Suprapubic skin (tissue), 4 donors: ENCODE data around the gene ERC2. TPM values are rescaled to one million over a fixed set of nuclear protein-coding genes. Genes with fewer than 3 reads are reported as not detected.

Source experiments
- DNase-seq, 2 donors: peaks; one replicate each; pipeline ENCODE4 v3.0.0-alpha.2; 2019; ENCODE audit warnings: low spot score in 2 of 2
- H3K27ac ChIP-seq: fragments of 200-600 bp; sonication (generic); one replicate; pipeline ENCODE4 v1.5.1; 2019
- H3K27me3 ChIP-seq: fragments of 200-600 bp; sonication (generic); one replicate; pipeline ENCODE4 v1.5.1; 2019
- H3K36me3 ChIP-seq: fragments of 200-600 bp; sonication (generic); one replicate; pipeline ENCODE4 v1.5.1; 2019
- H3K4me1 ChIP-seq: fragments of 200-600 bp; sonication (generic); one replicate; pipeline ENCODE4 v1.5.1; 2019
- H3K4me3 ChIP-seq: fragments of 200-600 bp; sonication (generic); one replicate; pipeline ENCODE4 v1.5.1; 2019; ENCODE audit warnings: mild to moderate bottlenecking
- H3K9me3 ChIP-seq: fragments of 200-600 bp; sonication (generic); one replicate; pipeline ENCODE4 v1.5.1; 2019
- CTCF ChIP-seq, 2 donors: fragments of 200-600 bp in 1 of 2; fragments of 450-650 bp in 1 of 2; sonication (generic) in 1 of 2; IDR thresholded peaks; one replicate each; pipeline ENCODE4 v1.5.1; 2016 to 2019; ENCODE audit warnings: antibody characterized with exemption in 2 of 2, mild to moderate bottlenecking in 1 of 2, moderate library complexity in 1 of 2
- EP300 ChIP-seq: sonication (generic); formaldehyde crosslinking; IDR thresholded peaks from one replicate; pipeline ENCODE4 v1.6.1; 2017; ENCODE audit warnings: antibody characterized with exemption
- POLR2A ChIP-seq, 2 donors: fragments of 450-650 bp; IDR thresholded peaks; one replicate each; pipeline ENCODE4 v1.6.1; 2017; ENCODE audit warnings: antibody characterized with exemption in 2 of 2, mild to moderate bottlenecking in 2 of 2, moderate library complexity in 2 of 2
- POLR2AphosphoS5 ChIP-seq, 3 donors: sonication (generic); formaldehyde crosslinking; IDR thresholded peaks; one replicate each; pipeline ENCODE4 v1.6.1; 2017; ENCODE audit warnings: antibody characterized with exemption in 3 of 3
- WGBS: methylation state at CpG from one replicate; pipeline ENCODE4 v1.1.5; 2018; 5-methylcytosine and 5-hydroxymethylcytosine counted together
- total RNA-seq, 4 donors: library from RNA; depleted of rRNA; stranded (reverse); fragments of >200 nt; gene quantifications; one replicate each; pipeline ENCODE4 v1.1.0, GENCODE V29; 2016

The ERC2 gene
- total RNA-seq, 4 donors from 2014 or later: 0.21 TPM; not detected in 3

GRCh38 chr3:56321892-56322291 is 146.4 kb downstream of the ERC2 start:
- Histone ChIP-seq H3K27me3 (no peaks in the 10 kb centered on the region), H3K4me1 (no peaks in the 10 kb centered on the region), H3K4me3 (no peak overlapping the region), H3K36me3 (no peaks in the 10 kb centered on the region), H3K27ac (no peak overlapping the region), H3K9me3 (no peaks in the 10 kb centered on the region)
- WGBS: 93% methylated on average over 2 of the region's 2 CpGs
- no peak for DNase-seq
- TF ChIP-seq POLR2AphosphoS5 (IDR thresholded peaks at IDR 0.05) (no peak), CTCF (IDR thresholded peaks at IDR 0.05) (no peak), EP300 (no peak), POLR2A (IDR thresholded peaks at IDR 0.05) (no peak)

GRCh38 chr3:56321383-56321782 is 146.9 kb downstream of the ERC2 start:
- TF ChIP-seq EP300: no peak
- TF ChIP-seq POLR2AphosphoS5 (IDR thresholded peaks at IDR 0.05): no peak
- TF ChIP-seq CTCF (IDR thresholded peaks at IDR 0.05): no peak
- TF ChIP-seq POLR2A (IDR thresholded peaks at IDR 0.05): no peak
- H3K4me3 ChIP-seq: no peak overlapping the region
- no peak for DNase-seq
- no peaks in the 10 kb centered on the region for H3K36me3 ChIP-seq
- H3K4me1 ChIP-seq: no peaks in the 10 kb centered on the region
- no peaks in the 10 kb centered on the region for H3K27me3 ChIP-seq
- 51% methylated on average over 1 of the region's 1 CpG for WGBS
- H3K27ac ChIP-seq: no peak overlapping the region
- no peaks in the 10 kb centered on the region for H3K9me3 ChIP-seq

- H3K9me3 ChIP-seq: no peaks in the 10 kb centered on the region
- 85% methylated on average over 5 of the region's 5 CpGs for WGBS
- H3K4me3 ChIP-seq: no peak overlapping the region
- DNase-seq: no peak
- no peak for TF ChIP-seq EP300
- no peak for TF ChIP-seq POLR2A (IDR thresholded peaks at IDR 0.05)
- TF ChIP-seq CTCF (IDR thresholded peaks at IDR 0.05): no peak
- no peak for TF ChIP-seq POLR2AphosphoS5 (IDR thresholded peaks at IDR 0.05)
- no peaks in the 10 kb centered on the region for H3K27me3 ChIP-seq
- no peak overlapping the region for H3K27ac ChIP-seq
- no peaks in the 10 kb centered on the region for H3K4me1 ChIP-seq
- H3K36me3 ChIP-seq: no peaks in the 10 kb centered on the region
These were observed 147.4 kb downstream of the ERC2 start for GRCh38 chr3:56320883-56321282.

GRCh38 chr3:56318891-56319290 is 149.4 kb downstream of the ERC2 start:
- Histone ChIP-seq H3K4me1 (no peaks in the 10 kb centered on the region), H3K36me3 (no peaks in the 10 kb centered on the region), H3K9me3 (no peaks in the 10 kb centered on the region), H3K27ac (no peak overlapping the region), H3K4me3 (no peak overlapping the region), H3K27me3 (no peaks in the 10 kb centered on the region)
- no peak for TF ChIP-seq EP300
- no peak for TF ChIP-seq POLR2AphosphoS5 (IDR thresholded peaks at IDR 0.05)
- no peak for TF ChIP-seq CTCF (IDR thresholded peaks at IDR 0.05)
- TF ChIP-seq POLR2A (IDR thresholded peaks at IDR 0.05): no peak
- no peak for DNase-seq
- WGBS: 88% methylated on average over 3 of the region's 3 CpGs

GRCh38 chr3:56316944-56317343 is 151.3 kb downstream of the ERC2 start:
- no peak for DNase-seq
- no peak for TF ChIP-seq CTCF (IDR thresholded peaks at IDR 0.05)
- Histone ChIP-seq H3K27me3 (no peaks in the 10 kb centered on the region), H3K9me3 (no peaks in the 10 kb centered on the region), H3K27ac (no peak overlapping the region), H3K4me1 (no peaks in the 10 kb centered on the region), H3K36me3 (no peaks in the 10 kb centered on the region), H3K4me3 (no peak overlapping the region)
- WGBS: 93% methylated on average over 3 of the region's 3 CpGs
